Astrocyte (in vitro differentiated cells and primary cell): ENCODE measurements around the gene TPH1.

ENCODE experiments used
- CTCF ChIP-seq: IDR thresholded peaks from 2 replicates; pipeline ENCODE4 v1.5.1; 2011; ENCODE audit warnings: low read depth, mild to moderate bottlenecking, inconsistent platforms, low read length, moderate library complexity; ENCODE audit not compliant: insufficient read depth
- EZH2 ChIP-seq: IDR thresholded peaks from 2 replicates; pipeline ENCODE4 v1.6.1; 2012; ENCODE audit warnings: mild to moderate bottlenecking, low read length, inconsistent platforms; ENCODE audit not compliant: insufficient read depth

- TF ChIP-seq CTCF (no peak), EZH2 (peak; percentile 51)
Observed at GRCh38 chr11:18046116-18046777, at the start of gene TPH1.
